IMR-90 (cell line): ENCODE data around the gene TBX4. TPM values are rescaled to one million over a fixed set of nuclear protein-coding genes. Genes with fewer than 3 reads are reported as not detected.

Source experiments
- ATAC-seq: fragments of 200-7000 bp; cut with Tn5 transposase; 2 replicates; pipeline ENCODE4 v1.9.1; 2020; ENCODE audit warnings: low read depth, mild to moderate bottlenecking, moderate library complexity
- Bru-seq: library from RNA; stranded (reverse); fragments of 400-500 nt; gene quantifications from one replicate; lab custom pipeline; 2021; lab: Mats Ljungman, UMichigan
- BruChase-seq, 2 experiments: library from RNA; stranded (reverse); fragments of 400-500 nt; gene quantifications; one replicate each; lab custom pipeline; 2021; lab: Mats Ljungman, UMichigan
- BruUV-seq: library from RNA; stranded (reverse); fragments of 400-500 nt; replicated peaks from 2 replicates; lab custom pipeline; 2021; lab: Mats Ljungman, UMichigan
- CTCF ChIA-PET: fragments of 300-600 bp; formaldehyde crosslinking; extraction: SDS; loops from one replicate; lab custom pipeline; 2021; ENCODE audit warnings: antibody characterized with exemption; lab: Yijun Ruan, JAX
- POLR2A ChIA-PET: fragments of 300-600 bp; sonication (Branson Sonifier 250); formaldehyde crosslinking; loops from one replicate; lab custom pipeline; 2022; ENCODE audit warnings: antibody characterized with exemption; ENCODE audit not compliant: unreplicated experiment; lab: Charles Lee
- DNase-seq: peaks from one replicate; pipeline ENCODE4 v3.0.0; 2013
- H2AFZ ChIP-seq: replicated peaks from 2 replicates; pipeline ENCODE3; 2013; ENCODE audit warnings: low read length, mild to moderate bottlenecking; ENCODE audit not compliant: poor library complexity
- H2AK5ac ChIP-seq: 2 replicates; pipeline ENCODE4 v1.6.1; 2013; ENCODE audit warnings: low read depth, low read length, inconsistent platforms
- H2AK9ac ChIP-seq: replicated peaks from 2 replicates; pipeline ENCODE3; 2013; ENCODE audit warnings: mild to moderate bottlenecking, low read depth, low read length, moderate library complexity; ENCODE audit not compliant: poor library complexity
- H2BK120ac ChIP-seq: 2 replicates; pipeline ENCODE4 v1.6.1; 2013; ENCODE audit warnings: low read depth, low read length, inconsistent platforms
- H2BK15ac ChIP-seq: 3 replicates; pipeline ENCODE4 v1.6.1; 2013; ENCODE audit warnings: low read depth, low read length, inconsistent platforms
- H2BK20ac ChIP-seq: 2 replicates; pipeline ENCODE4 v1.6.1; 2013; ENCODE audit warnings: low read depth, mild to moderate bottlenecking, inconsistent platforms, low read length, moderate library complexity
- H2BK5ac ChIP-seq: 2 replicates; pipeline ENCODE4 v1.6.1; 2013; ENCODE audit warnings: mild to moderate bottlenecking, low read depth, low read length, inconsistent platforms; ENCODE audit not compliant: poor library complexity, severe bottlenecking
- H3K14ac ChIP-seq: replicated peaks from 2 replicates; pipeline ENCODE4 v1.6.1; 2013; ENCODE audit warnings: low read depth, low read length, inconsistent platforms
- H3K18ac ChIP-seq: 2 replicates; pipeline ENCODE4 v1.6.1; 2013; ENCODE audit warnings: low read depth, low read length, control low read depth
- H3K23ac ChIP-seq: 2 replicates; pipeline ENCODE4 v1.6.1; 2013; ENCODE audit warnings: low read depth, low read length, inconsistent platforms
- H3K27ac ChIP-seq: 2 replicates; pipeline ENCODE4 v1.5.1; 2013; ENCODE audit warnings: mild to moderate bottlenecking, control low read depth, low read length; ENCODE audit not compliant: insufficient read depth
- H3K27me3 ChIP-seq: 2 replicates; pipeline ENCODE4 v1.6.1; 2013; ENCODE audit warnings: low read length; ENCODE audit not compliant: control insufficient read depth, insufficient read depth
- H3K36me3 ChIP-seq: 2 replicates; pipeline ENCODE4 v1.6.1; 2013; ENCODE audit warnings: low read length, mixed read lengths; ENCODE audit not compliant: control insufficient read depth, insufficient read depth
- H3K4ac ChIP-seq: 2 replicates; pipeline ENCODE4 v1.6.1; 2013; ENCODE audit warnings: low read depth, low read length, inconsistent platforms
- H3K4me1 ChIP-seq: 2 replicates; pipeline ENCODE4 v1.6.1; 2013; ENCODE audit warnings: low read length, mixed read lengths; ENCODE audit not compliant: control insufficient read depth, insufficient read depth
- H3K4me2 ChIP-seq: 2 replicates; pipeline ENCODE4 v1.6.1; 2013; ENCODE audit warnings: low read depth, mild to moderate bottlenecking, control low read depth, low read length, moderate library complexity
- H3K4me3 ChIP-seq: 2 replicates; pipeline ENCODE4 v1.5.1; 2013; ENCODE audit warnings: low read depth, mild to moderate bottlenecking, control low read depth, low read length, moderate library complexity; ENCODE audit not compliant: insufficient read depth
- H3K56ac ChIP-seq: 2 replicates; pipeline ENCODE4 v1.6.1; 2013; ENCODE audit warnings: low read length, inconsistent platforms; ENCODE audit not compliant: insufficient read depth; ENCODE audit errors: extremely low read depth
- H3K79me1 ChIP-seq, 2 experiments: 2 replicates each; pipeline ENCODE4 v1.6.1; 2013; ENCODE audit warnings: low read length in 2 of 2, inconsistent platforms in 1 of 2, low read depth in 1 of 2
- H3K9ac ChIP-seq: 2 replicates; pipeline ENCODE4 v1.6.1; 2013; ENCODE audit warnings: low read depth, low read length, control low read depth
- H3K9me1 ChIP-seq: 2 replicates; pipeline ENCODE4 v1.6.1; 2013; ENCODE audit warnings: low read length, inconsistent platforms; ENCODE audit not compliant: insufficient read depth
- H3K9me3 ChIP-seq: 2 replicates; pipeline ENCODE4 v1.6.1; 2013; ENCODE audit warnings: low read length; ENCODE audit not compliant: control insufficient read depth, insufficient read depth
- H4K20me1 ChIP-seq: 2 replicates; pipeline ENCODE4 v1.6.1; 2013; ENCODE audit warnings: low read length, inconsistent platforms; ENCODE audit not compliant: insufficient read depth
- H4K5ac ChIP-seq: 2 replicates; pipeline ENCODE4 v1.6.1; 2013; ENCODE audit warnings: mild to moderate bottlenecking, low read depth, low read length, control low read depth
- H4K8ac ChIP-seq, 2 experiments: 2 replicates each; pipeline ENCODE4 v1.6.1; 2013; ENCODE audit warnings: low read depth in 2 of 2, low read length in 2 of 2, control low read depth in 1 of 2, inconsistent platforms in 1 of 2
- H4K91ac ChIP-seq: 2 replicates; pipeline ENCODE4 v1.6.1; 2013; ENCODE audit warnings: low read depth, low read length, inconsistent platforms; ENCODE audit not compliant: insufficient read depth
- BHLHE40 ChIP-seq: fragments of 150-350 bp; IDR thresholded peaks from 2 replicates; pipeline ENCODE4 v1.6.1; 2016; ENCODE audit warnings: mild to moderate bottlenecking, low read depth, low read length
- CHD1 ChIP-seq: IDR thresholded peaks from 2 replicates; pipeline ENCODE4 v1.6.1; 2012; ENCODE audit warnings: low read depth, low read length, improper control_type of control experiment
- FOS ChIP-seq: fragments of 150-350 bp; IDR thresholded peaks from 2 replicates; pipeline ENCODE4 v1.6.1; 2016; ENCODE audit warnings: low read depth, low read length
- MAFK ChIP-seq: IDR thresholded peaks from 2 replicates; pipeline ENCODE4 v1.6.1; 2012; ENCODE audit warnings: low read depth, low read length, improper control_type of control experiment
- MXI1 ChIP-seq: IDR thresholded peaks from 2 replicates; pipeline ENCODE4 v1.6.1; 2012; ENCODE audit warnings: low read depth, mild to moderate bottlenecking, low read length, moderate library complexity, borderline replicate concordance
- NFE2L2 ChIP-seq: fragments of 150-350 bp; IDR thresholded peaks from 2 replicates; pipeline ENCODE4 v1.6.1; 2016; ENCODE audit warnings: low read depth, mild to moderate bottlenecking, low read length
- RAD21 ChIP-seq: IDR thresholded peaks from 2 replicates; pipeline ENCODE4 v1.6.1; 2012; ENCODE audit warnings: low read length, improper control_type of control experiment
- RCOR1 ChIP-seq: IDR thresholded peaks from 2 replicates; pipeline ENCODE4 v1.6.1; 2012; ENCODE audit warnings: mild to moderate bottlenecking, low read length, improper control_type of control experiment; ENCODE audit not compliant: insufficient replicate concordance
- RFX5 ChIP-seq: IDR thresholded peaks from 2 replicates; pipeline ENCODE4 v1.8.0; 2012; ENCODE audit warnings: low read depth, mild to moderate bottlenecking, low read length, moderate library complexity
- SMC3 ChIP-seq: fragments of 150-350 bp; IDR thresholded peaks from 2 replicates; pipeline ENCODE4 v1.6.1; 2016; ENCODE audit warnings: low read depth, mild to moderate bottlenecking, antibody characterized with exemption, low read length, moderate library complexity
- USF2 ChIP-seq: fragments of 150-350 bp; IDR thresholded peaks from 2 replicates; pipeline ENCODE4 v1.6.1; 2017; ENCODE audit warnings: mild to moderate bottlenecking, antibody characterized with exemption, low read length, low read depth
- WGBS, 2 experiments: methylation state at CpG; one replicate each; pipeline versions ENCODE4 v1.1.5 to v1.1.7; 2013; ENCODE audit warnings: missing lambda C conversion rate in 2 of 2; ENCODE audit not compliant: insufficient read length in 1 of 2; ENCODE audit errors: extremely low coverage in 2 of 2; 5-methylcytosine and 5-hydroxymethylcytosine counted together
- dilution Hi-C: fragments of 300-500 bp; cut with HindIII; formaldehyde crosslinking; loops from one replicate; pipeline ENCODE4 v1.14.3; 2018; ENCODE audit warnings: low sequenced_read_pairs; ENCODE audit not compliant: unreplicated experiment
- in situ Hi-C: fragments of 300-500 bp; cut with MboI; formaldehyde crosslinking; loops from 3 replicates; pipeline ENCODE4 v1.14.3; 2019; ENCODE audit warnings: low sequenced_read_pairs, inconsistent platforms, mixed read lengths
- intact Hi-C: fragments of 100-400 bp; cut with micrococcal nuclease; formaldehyde crosslinking; loops from 2 replicates; pipeline ENCODE4 v1.10.0; 2022
- long read RNA-seq: library from polyadenylated mRNA; unstranded; transcript quantifications from one replicate; pipeline ENCODE4 v2.0.0, GENCODE V29; 2021; ENCODE audit not compliant: unreplicated experiment
- polyA plus RNA-seq, 3 experiments: library from polyadenylated mRNA; depleted of rRNA; stranded (reverse); fragments of >200 nt; gene quantifications; 2 replicates each; pipeline ENCODE4 v1.2.3, GENCODE V29; 2012; ENCODE audit warnings: low replicate concordance in 1 of 3
- total RNA-seq: library from RNA; depleted of rRNA; stranded (reverse); fragments of >200 nt; gene quantifications from 2 replicates; pipeline ENCODE4 v1.2.3, GENCODE V29; 2012; rRNA removed
- TF ChIP-seq, protein P1 (sequence below): conservative IDR thresholded peaks from 2 replicates; pipeline ENCODE4 v1.5.1; 2012; ENCODE audit warnings: mild to moderate bottlenecking, low read depth, low read length, improper control_type of control experiment

TBX4 gene
- total RNA-seq (0.28 TPM in 1 of 2 replicates, not detected in the other), polyA plus RNA-seq (2012; rRNA removed) (0.05 TPM in 1 of 2 replicates, not detected in the other), Bru-seq, nascent RNA (percentile 14 among the genes with signal in this experiment), BruChase-seq, experiment 1, labeled RNA remaining after a 6-hour chase (percentile 18 among the genes with signal in this experiment), BruChase-seq, experiment 2, labeled RNA remaining after a 2-hour chase (percentile 13 among the genes with signal in this experiment)
- 0.04 TPM in 1 of 2 replicates, not detected in the other for polyA plus RNA-seq (2012; cell fraction: cytosol; rRNA removed)
- polyA plus RNA-seq (2012; cell fraction: nucleus; rRNA removed; ENCODE audit: low replicate concordance), result 0.12 and 0.23 TPM in 2 replicates
- long read RNA-seq, result 0 reads

DNA sequence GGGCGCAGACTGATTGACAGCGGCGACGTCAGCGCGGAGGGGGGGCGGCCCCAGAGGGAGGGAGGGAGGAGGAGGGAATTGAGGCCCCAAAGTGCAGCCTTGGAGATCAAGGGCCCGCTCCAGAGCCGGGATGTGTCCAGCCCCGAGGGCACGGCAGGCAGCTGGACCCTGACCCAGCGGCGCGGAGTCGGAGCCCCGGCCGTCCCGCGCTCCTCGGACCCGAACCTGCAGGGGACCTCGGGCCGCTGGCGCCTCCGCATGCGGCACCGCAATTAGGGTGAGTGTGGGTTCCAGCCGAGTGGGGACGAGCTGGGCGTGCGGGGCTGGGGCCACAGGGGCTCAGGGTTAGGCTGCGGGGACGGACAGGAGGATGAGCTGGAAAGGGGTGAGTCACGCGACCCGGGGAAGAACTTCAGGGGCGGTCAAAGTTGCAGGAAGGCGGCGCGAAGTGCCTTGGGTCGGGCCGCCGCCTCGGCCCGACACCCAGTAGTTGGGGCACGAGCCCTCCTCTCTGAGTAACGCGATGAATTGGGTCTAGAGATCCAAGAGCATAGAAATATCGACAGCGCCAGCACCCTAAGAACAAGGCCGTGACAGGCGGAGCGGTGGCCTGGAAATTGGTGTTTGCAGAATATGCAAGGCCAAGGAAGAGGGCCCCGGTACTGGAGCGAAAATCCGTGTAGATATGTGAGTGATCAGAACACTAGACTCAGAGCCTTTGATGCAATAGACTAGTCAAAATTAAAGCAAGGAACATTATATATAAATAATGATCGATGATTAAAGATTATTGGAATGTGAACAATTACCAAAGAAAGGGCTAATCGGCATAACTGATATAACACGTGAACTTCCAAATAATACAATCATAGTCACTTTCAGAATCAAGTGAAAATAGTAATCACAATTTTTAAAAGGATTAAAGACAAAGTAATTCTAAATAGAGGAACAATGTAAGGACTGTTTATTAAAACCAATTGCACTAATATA lies at the start of gene TBX4:
TSS of gene TBX4 (plus strand) at position 122 of the 990 bp plus-strand sequence. CDS start 4,069 bp downstream, outside the sequence.
- H2AK5ac ChIP-seq, result no peak within 1 kb of the TSS
- no peaks in the 10 kb centered on the region for H3K79me1 ChIP-seq
- no peak within 1 kb of the TSS for H3K56ac ChIP-seq
- H4K5ac ChIP-seq, result no peak within 1 kb of the TSS
- no peak within 1 kb of the TSS for H4K8ac ChIP-seq
- H3K27me3 ChIP-seq, result peaks cover 79% of the 10 kb centered on the region
- H3K14ac ChIP-seq, result no peak within 1 kb of the TSS
- H3K4me3 ChIP-seq, result no peak within 1 kb of the TSS
- H3K4ac ChIP-seq, result no peak within 1 kb of the TSS
- ATAC-seq, result no peak
- no peaks in the 10 kb centered on the region for H3K9me1 ChIP-seq
- no peak within 1 kb of the TSS for H2BK5ac ChIP-seq
- POLR2A ChIA-PET, result no interaction called here
- no peak for DNase-seq
- H2AK9ac ChIP-seq, result no peak within 1 kb of the TSS
- intact Hi-C loops (no loop called here), dilution Hi-C loops (no loop called here), in situ Hi-C loops (no loop called here)
- no peak within 1 kb of the TSS for H4K91ac ChIP-seq
- no peaks in the 10 kb centered on the region for H3K36me3 ChIP-seq
- no peaks in the 10 kb centered on the region for H4K20me1 ChIP-seq
- CTCF ChIA-PET, result no interaction called here
- H3K23ac ChIP-seq, result no peak within 1 kb of the TSS; the same call in 1 of the 2 replicates
- H3K18ac ChIP-seq, result no peak within 1 kb of the TSS
- H3K27ac ChIP-seq, result no peak within 1 kb of the TSS
- no peaks in the 10 kb centered on the region for H3K4me1 ChIP-seq
- H2BK15ac ChIP-seq, result no peak within 1 kb of the TSS
- no peak within 1 kb of the TSS for H2BK120ac ChIP-seq
- peak within 1 kb of the TSS; percentile 64 for H2AFZ ChIP-seq
- no peak within 1 kb of the TSS; the same call in 1 of the 2 replicates for H3K4me2 ChIP-seq
- no peak within 1 kb of the TSS for H2BK20ac ChIP-seq
- no TSS peak for BruUV-seq
- 15% methylated on average over 11 of the region's 59 CpGs; no CpG with 5 or more reads in 1 of the 2 experiments for WGBS, 2 experiments
- no peak within 1 kb of the TSS for H3K9ac ChIP-seq
- peaks cover 36% of the 10 kb centered on the region; the same call in 1 of the 2 replicates for H3K9me3 ChIP-seq
- TF ChIP-seq BHLHE40, result no peak
- no peak for TF ChIP-seq RAD21
- TF ChIP-seq RFX5, result no peak
- no peak for TF ChIP-seq MXI1
- no peak for TF ChIP-seq USF2
- no peak for TF ChIP-seq RCOR1
- TF ChIP-seq, protein P1, sequence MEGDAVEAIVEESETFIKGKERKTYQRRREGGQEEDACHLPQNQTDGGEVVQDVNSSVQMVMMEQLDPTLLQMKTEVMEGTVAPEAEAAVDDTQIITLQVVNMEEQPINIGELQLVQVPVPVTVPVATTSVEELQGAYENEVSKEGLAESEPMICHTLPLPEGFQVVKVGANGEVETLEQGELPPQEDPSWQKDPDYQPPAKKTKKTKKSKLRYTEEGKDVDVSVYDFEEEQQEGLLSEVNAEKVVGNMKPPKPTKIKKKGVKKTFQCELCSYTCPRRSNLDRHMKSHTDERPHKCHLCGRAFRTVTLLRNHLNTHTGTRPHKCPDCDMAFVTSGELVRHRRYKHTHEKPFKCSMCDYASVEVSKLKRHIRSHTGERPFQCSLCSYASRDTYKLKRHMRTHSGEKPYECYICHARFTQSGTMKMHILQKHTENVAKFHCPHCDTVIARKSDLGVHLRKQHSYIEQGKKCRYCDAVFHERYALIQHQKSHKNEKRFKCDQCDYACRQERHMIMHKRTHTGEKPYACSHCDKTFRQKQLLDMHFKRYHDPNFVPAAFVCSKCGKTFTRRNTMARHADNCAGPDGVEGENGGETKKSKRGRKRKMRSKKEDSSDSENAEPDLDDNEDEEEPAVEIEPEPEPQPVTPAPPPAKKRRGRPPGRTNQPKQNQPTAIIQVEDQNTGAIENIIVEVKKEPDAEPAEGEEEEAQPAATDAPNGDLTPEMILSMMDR, result no peak
- TF ChIP-seq MAFK, result no peak
- TF ChIP-seq NFE2L2, result no peak
- no peak for TF ChIP-seq SMC3
- TF ChIP-seq CHD1, result no peak
- no peak for TF ChIP-seq FOS
